Activated T-helper 17 cell treated with anti-CD3 and anti-CD28 coated beads, Interleukin-2, amount 50 U/mL, for 72 hours (primary cell): ENCODE measurements around the gene SPEF1. TPM values are rescaled to one million over a fixed set of nuclear protein-coding genes. Genes with fewer than 3 reads are reported as not detected.

ENCODE experiments used
- ATAC-seq: fragments of 150-1000 bp; cut with Tn5 transposase; replicated peaks from 2 replicates; pipeline ENCODE4 v1.10.0; 2021; ENCODE audit warnings: mild to moderate bottlenecking, moderate library complexity
- H3K27ac Mint-ChIP-seq: one replicate; pipeline ENCODE4 v1.8.0; 2022; ENCODE audit warnings: mixed read lengths
- H3K27me3 Mint-ChIP-seq: one replicate; pipeline ENCODE4 v1.8.0; 2022; ENCODE audit warnings: mixed read lengths
- H3K36me3 Mint-ChIP-seq: one replicate; pipeline ENCODE4 v1.8.0; 2022; ENCODE audit warnings: low read depth, mild to moderate bottlenecking, mixed read lengths
- H3K4me1 Mint-ChIP-seq: one replicate; pipeline ENCODE4 v1.8.0; 2022; ENCODE audit warnings: mixed read lengths
- H3K4me3 Mint-ChIP-seq: one replicate; pipeline ENCODE4 v1.8.0; 2022; ENCODE audit warnings: mild to moderate bottlenecking, mixed read lengths
- H3K9me3 Mint-ChIP-seq: one replicate; pipeline ENCODE4 v1.8.0; 2022; ENCODE audit warnings: mixed read lengths
- total RNA-seq, 2 donors: library from RNA; stranded (reverse); gene quantifications; one replicate each; pipeline ENCODE4 v1.2.3, GENCODE V29; 2022

Gene SPEF1
- total RNA-seq, 2 donors from 2014 or later: 0.24 TPM

DNA sequence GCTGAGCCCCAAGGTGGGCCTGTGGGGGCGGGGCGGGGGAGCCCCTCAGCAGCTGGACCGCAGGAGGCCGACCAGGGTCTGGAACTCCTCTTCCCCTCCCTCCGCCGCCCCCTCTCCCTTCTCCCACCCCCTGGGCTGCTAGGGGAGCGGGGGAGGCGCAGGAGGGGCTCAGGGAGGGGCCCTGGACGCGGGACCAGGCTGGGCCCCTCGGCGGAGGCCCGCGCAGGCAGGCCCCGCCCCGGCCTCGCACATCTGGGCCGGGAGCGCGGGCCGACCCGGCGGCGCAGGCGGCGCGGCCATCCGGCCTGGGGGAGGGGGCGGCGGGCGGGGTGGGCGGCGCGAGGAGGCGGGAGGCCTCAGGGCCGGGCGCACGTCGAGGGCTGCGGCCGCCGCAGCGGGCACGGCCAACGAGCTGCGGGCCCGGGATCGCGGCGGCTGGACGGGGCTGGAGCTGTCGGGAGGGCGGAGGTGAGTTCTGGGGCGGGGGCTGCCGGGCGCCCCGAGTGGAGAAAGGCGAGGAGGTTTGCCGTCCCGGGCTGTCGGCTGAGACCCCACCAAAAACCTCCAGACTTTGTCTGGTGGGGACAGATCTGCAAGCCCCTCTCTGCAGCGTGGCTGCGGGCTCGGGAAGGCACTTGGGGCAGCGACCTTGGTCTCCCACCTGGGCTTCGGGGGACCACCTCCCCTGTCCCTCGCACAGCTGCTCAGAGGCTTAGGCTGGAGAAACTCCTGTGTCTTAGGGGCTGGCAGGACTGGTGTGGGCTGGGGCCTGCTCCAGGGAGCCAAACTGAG is 48.7 kb downstream of the SPEF1 start, which contains the start of gene HSPA12B:
TSS of gene HSPA12B (plus strand) at position 359 of the 792 bp plus-strand sequence. CDS start 5,990 bp downstream, outside the sequence.
- Mint-ChIP-seq H3K4me3 (no peak within 1 kb of the TSS), H3K9me3 (no peaks in the 10 kb centered on the region), H3K27me3 (peaks cover 31% of the 10 kb centered on the region), H3K4me1 (no peaks in the 10 kb centered on the region), H3K36me3 (no peaks in the 10 kb centered on the region), H3K27ac (no peak within 1 kb of the TSS)
- no peak for ATAC-seq

GRCh38 chr20:3731944-3732326 is 49.3 kb downstream of the SPEF1 start:
- H3K4me3 Mint-ChIP-seq: no peak overlapping the region
- peaks cover 37% of the 10 kb centered on the region for H3K27me3 Mint-ChIP-seq
- no peak overlapping the region for H3K27ac Mint-ChIP-seq
- no peak for ATAC-seq
- H3K36me3 Mint-ChIP-seq: no peaks in the 10 kb centered on the region
- no peaks in the 10 kb centered on the region for H3K4me1 Mint-ChIP-seq
- no peaks in the 10 kb centered on the region for H3K9me3 Mint-ChIP-seq

DNA sequence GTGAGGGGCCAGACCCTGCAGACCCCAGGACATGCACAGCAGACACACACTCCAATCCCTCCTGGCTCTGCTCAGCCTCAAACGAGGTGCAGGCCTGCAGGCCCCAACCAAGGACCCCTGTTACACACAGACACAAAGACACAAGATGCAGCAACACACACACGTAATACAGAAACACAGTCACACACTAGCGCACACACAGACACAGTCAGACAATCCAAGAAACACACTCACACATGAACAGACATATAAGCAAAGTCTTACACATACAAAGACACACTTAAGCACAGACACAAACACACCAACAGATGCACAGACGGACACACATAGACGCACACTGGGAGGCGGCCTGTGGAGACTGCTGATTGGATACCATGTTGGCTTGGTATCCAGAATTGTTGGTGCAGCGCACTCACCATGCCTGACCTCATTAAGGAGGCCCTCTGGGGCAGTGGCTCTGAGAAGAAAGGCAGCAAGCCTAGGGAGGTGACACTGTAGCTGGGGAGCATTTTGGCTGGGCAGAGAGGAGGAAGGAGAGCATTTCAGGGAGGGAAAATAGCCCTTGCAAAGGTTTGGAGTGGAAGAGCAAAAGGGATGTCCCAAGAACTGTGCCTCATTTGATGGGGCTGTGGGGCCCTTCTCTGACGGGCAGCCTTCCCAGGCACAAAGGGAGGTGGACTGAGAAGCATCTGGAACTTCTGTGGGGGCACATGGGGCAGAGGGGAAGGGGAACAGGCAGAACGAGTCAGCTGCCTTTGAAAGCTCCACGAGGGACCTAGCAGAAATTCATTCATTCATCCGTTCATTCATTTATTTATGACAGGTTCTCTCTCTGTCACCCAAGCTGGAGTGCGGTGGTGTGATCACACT is 50.2 kb downstream of the SPEF1 start:
- Mint-ChIP-seq H3K9me3 (no peaks in the 10 kb centered on the region), H3K27ac (no peak overlapping the region), H3K36me3 (no peaks in the 10 kb centered on the region), H3K27me3 (peaks cover 39% of the 10 kb centered on the region), H3K4me1 (no peaks in the 10 kb centered on the region), H3K4me3 (no peak overlapping the region)
- no peak for ATAC-seq

GRCh38 chr20:3729811-3730540 is 51.3 kb downstream of the SPEF1 start:
- no peaks in the 10 kb centered on the region for H3K36me3 Mint-ChIP-seq
- H3K9me3 Mint-ChIP-seq: no peaks in the 10 kb centered on the region
- no peak for ATAC-seq
- no peaks in the 10 kb centered on the region for H3K4me1 Mint-ChIP-seq
- no peak overlapping the region for H3K4me3 Mint-ChIP-seq
- H3K27ac Mint-ChIP-seq: no peak overlapping the region
- H3K27me3 Mint-ChIP-seq: peaks cover 42% of the 10 kb centered on the region

GRCh38 chr20:3729378-3729777 is 51.9 kb downstream of the SPEF1 start:
- H3K4me3 Mint-ChIP-seq: no peak overlapping the region

DNA sequence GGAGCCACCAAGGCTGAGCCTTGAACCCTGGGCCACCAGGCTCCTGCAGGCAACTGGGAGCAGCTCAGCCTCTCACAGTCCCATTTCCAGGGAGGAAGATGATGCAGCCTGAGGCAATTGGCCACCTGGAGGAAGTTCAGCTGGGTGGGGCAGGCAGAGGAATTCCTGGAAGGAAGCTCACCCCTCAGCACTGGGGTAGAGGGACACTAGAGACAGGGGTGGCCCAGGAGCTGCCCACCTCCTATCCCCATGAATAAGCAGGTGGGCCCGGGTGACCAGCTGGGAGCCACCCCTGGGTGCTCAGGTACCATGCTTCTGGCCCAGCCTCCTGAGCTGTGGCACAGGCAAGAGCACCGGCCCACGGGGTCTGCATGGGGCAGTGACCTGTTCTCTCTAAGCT is 52.4 kb downstream of the SPEF1 start:
- Mint-ChIP-seq H3K4me1 (no peaks in the 10 kb centered on the region), H3K4me3 (no peak overlapping the region), H3K9me3 (no peaks in the 10 kb centered on the region), H3K36me3 (no peaks in the 10 kb centered on the region), H3K27ac (no peak overlapping the region), H3K27me3 (peaks cover 42% of the 10 kb centered on the region)
- ATAC-seq: no peak

More at GRCh38 chr20:3729378-3729777, 51.9 kb downstream of the SPEF1 start:
- Mint-ChIP-seq H3K4me1 (no peaks in the 10 kb centered on the region), H3K27ac (no peak overlapping the region), H3K27me3 (peaks cover 42% of the 10 kb centered on the region), H3K9me3 (no peaks in the 10 kb centered on the region), H3K36me3 (no peaks in the 10 kb centered on the region)
- no peak for ATAC-seq

DNA sequence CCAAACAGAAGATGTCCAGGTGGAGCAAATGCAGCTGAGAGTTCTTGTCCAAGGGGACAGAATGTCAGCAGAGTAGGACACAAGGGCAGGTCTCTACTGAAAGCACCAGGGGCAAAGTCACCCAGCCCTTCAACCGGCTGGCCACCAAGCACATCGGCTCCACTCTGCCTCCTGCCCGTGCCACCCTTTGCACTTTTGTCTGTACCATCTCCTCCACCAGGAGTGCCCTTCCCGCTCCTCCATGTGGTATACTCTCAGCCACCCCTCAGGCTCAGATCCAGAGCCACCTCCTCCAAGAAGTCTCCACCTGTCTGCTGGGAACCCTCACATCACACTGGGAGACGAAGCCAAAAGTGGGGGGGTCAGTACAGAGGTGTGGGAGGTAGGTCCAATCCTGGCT is 52.9 kb downstream of the SPEF1 start:
- no peaks in the 10 kb centered on the region for H3K36me3 Mint-ChIP-seq
- no peaks in the 10 kb centered on the region for H3K4me1 Mint-ChIP-seq
- no peak for ATAC-seq
- no peak overlapping the region for H3K4me3 Mint-ChIP-seq
- no peaks in the 10 kb centered on the region for H3K9me3 Mint-ChIP-seq
- no peak overlapping the region for H3K27ac Mint-ChIP-seq
- H3K27me3 Mint-ChIP-seq: peaks cover 39% of the 10 kb centered on the region

Other genes starting within 250 kb of the SPEF1 start
- gene GFRA4, start 118.0 kb downstream of the SPEF1 start, total RNA-seq: not detected
- not detected for gene ADAM33, start 99.4 kb downstream of the SPEF1 start, total RNA-seq
- not detected for gene SIGLEC1, start 68.8 kb downstream of the SPEF1 start, total RNA-seq
- not detected for gene HSPA12B, start 48.8 kb downstream of the SPEF1 start, total RNA-seq
- gene ADISSP, start 13.7 kb downstream of the SPEF1 start, total RNA-seq: 10 to 100 TPM; 40.7 to 66.0 TPM
- gene CENPB, start 5.3 kb upstream of the SPEF1 start, total RNA-seq: 10 to 100 TPM; 42.3 to 82.1 TPM
- gene CDC25B, start 14.9 kb upstream of the SPEF1 start, total RNA-seq: 100 to 1,000 TPM in 1 of 2 donors, 10 to 100 TPM in 1; 86.7 to 117 TPM
- 10 to 100 TPM; 10.8 to 14.8 TPM for gene AP5S1, start 39.1 kb upstream of the SPEF1 start, total RNA-seq
- gene MAVS, start 65.4 kb upstream of the SPEF1 start, total RNA-seq: 10 to 100 TPM; 27.9 to 34.4 TPM
- gene PANK2, start 107.9 kb upstream of the SPEF1 start, total RNA-seq: 10 to 100 TPM; 61.1 to 64.3 TPM
- 10 to 100 TPM; 20.1 to 47.9 TPM for gene RNF24, start 234.1 kb upstream of the SPEF1 start, total RNA-seq